DND-41 (cell line): ENCODE data around the gene NINL.

ENCODE experiments used
- ATAC-seq: fragments of 200-7000 bp; cut with Tn5 transposase; 3 replicates; pipeline ENCODE4 v1.9.1; 2021; ENCODE audit warnings: low read depth; ENCODE audit not compliant: insufficient read depth
- DNase-seq: peaks from one replicate; pipeline ENCODE4 v3.0.0-alpha.2; 2020
- H2AFZ ChIP-seq: 2 replicates; pipeline ENCODE4 v1.6.0; 2012; ENCODE audit warnings: low read depth, low read length
- H3K27ac ChIP-seq: 2 replicates; pipeline ENCODE4 v1.5.1; 2012; ENCODE audit warnings: low read length, inconsistent platforms
- H3K27me3 ChIP-seq: fragments of 200-600 bp; sonication (generic); 2 replicates; pipeline ENCODE4 v1.6.0; 2012; ENCODE audit warnings: low read length, mild to moderate bottlenecking, inconsistent platforms; ENCODE audit not compliant: insufficient read depth, poor library complexity
- H3K36me3 ChIP-seq: 2 replicates; pipeline ENCODE4 v1.5.1; 2012; ENCODE audit warnings: low read length, inconsistent platforms; ENCODE audit not compliant: insufficient read depth
- H3K4me1 ChIP-seq: 2 replicates; pipeline ENCODE4 v1.5.1; 2012; ENCODE audit warnings: mild to moderate bottlenecking, low read length; ENCODE audit not compliant: insufficient read depth
- H3K4me2 ChIP-seq: 2 replicates; pipeline ENCODE4 v1.6.0; 2012; ENCODE audit warnings: mild to moderate bottlenecking, moderate library complexity, low read length, inconsistent platforms; ENCODE audit not compliant: insufficient read depth
- H3K4me3 ChIP-seq, 2 experiments: fragments of 200-600 bp in 1 of 2; shearing (Covaris generic) in 1 of 2; 2 replicates each; pipeline ENCODE4 v1.5.1; 2012 to 2016; ENCODE audit warnings: inconsistent platforms in 2 of 2, low read length in 2 of 2, mild to moderate bottlenecking in 2 of 2, low read depth in 1 of 2, moderate library complexity in 1 of 2
- H3K79me2 ChIP-seq: 2 replicates; pipeline ENCODE4 v1.6.0; 2012; ENCODE audit warnings: low read length, inconsistent platforms; ENCODE audit not compliant: insufficient read depth
- H3K9ac ChIP-seq: 2 replicates; pipeline ENCODE4 v1.6.0; 2012; ENCODE audit warnings: low read depth, mild to moderate bottlenecking, inconsistent platforms, low read length, moderate library complexity
- H3K9me3 ChIP-seq: 2 replicates; pipeline ENCODE4 v1.5.1; 2012; ENCODE audit warnings: low read length, moderate library complexity, mild to moderate bottlenecking, inconsistent platforms; ENCODE audit not compliant: insufficient read depth, severe bottlenecking
- H4K20me1 ChIP-seq: 2 replicates; pipeline ENCODE4 v1.6.0; 2012; ENCODE audit warnings: low read length; ENCODE audit not compliant: insufficient read depth
- CTCF ChIP-seq: IDR thresholded peaks from 2 replicates; pipeline ENCODE4 v1.5.1; 2012; ENCODE audit warnings: borderline replicate concordance, low read length, moderate library complexity, mild to moderate bottlenecking; ENCODE audit not compliant: poor library complexity, severe bottlenecking; ENCODE audit errors: extremely low read depth
- EZH2 ChIP-seq: IDR thresholded peaks from 3 replicates; pipeline ENCODE4 v1.6.1; 2012; ENCODE audit warnings: borderline replicate concordance, low read depth, mild to moderate bottlenecking, moderate library complexity, low read length, inconsistent platforms; ENCODE audit not compliant: severe bottlenecking

The NINL gene

GRCh38 chr20:25418776-25419175 lies 166.6 kb downstream of the NINL start:
- H3K27me3 ChIP-seq, result no peaks in the 10 kb centered on the region
- H3K4me1 ChIP-seq, result no peaks in the 10 kb centered on the region
- peaks cover 92% of the 10 kb centered on the region for H3K36me3 ChIP-seq
- no peak for DNase-seq
- H3K79me2 ChIP-seq, result peaks cover 47% of the 10 kb centered on the region
- ATAC-seq, result no peak
- no peak overlapping the region for H3K9ac ChIP-seq
- TF ChIP-seq CTCF (no peak), EZH2 (no peak)
- H3K27ac ChIP-seq, result no peak overlapping the region
- H4K20me1 ChIP-seq, result peaks cover 4% of the 10 kb centered on the region; the same call in 1 of the 2 replicates
- no peak overlapping the region for H2AFZ ChIP-seq
- no peak overlapping the region for H3K4me2 ChIP-seq
- H3K4me3 ChIP-seq, result no peak overlapping the region
- H3K9me3 ChIP-seq, result no peaks in the 10 kb centered on the region

- Histone ChIP-seq H3K79me2 (peaks cover 63% of the 10 kb centered on the region), H2AFZ (no peak overlapping the region), H3K27me3 (no peaks in the 10 kb centered on the region), H4K20me1 (peaks cover 13% of the 10 kb centered on the region; the same call in 1 of the 2 replicates), H3K36me3 (peaks cover 43% of the 10 kb centered on the region), H3K9me3 (peaks cover 6% of the 10 kb centered on the region), H3K4me2 (peak overlapping the region; percentile 80), H3K4me3 (peak overlapping the region; percentile 76 to 90; a peak in 3 of 4 replicates), H3K27ac (peak overlapping the region; percentile 95), H3K9ac (peak overlapping the region; percentile 84), H3K4me1 (peaks cover 37% of the 10 kb centered on the region)
- ATAC-seq (no peak), DNase-seq (no peak)
- no peak for TF ChIP-seq CTCF
- no peak for TF ChIP-seq EZH2
Measured at GRCh38 chr20:25408890-25409289, 176.4 kb downstream of the NINL start.

GRCh38 chr20:25408170-25408547 lies 177.2 kb downstream of the NINL start:
- peaks cover 13% of the 10 kb centered on the region; the same call in 1 of the 2 replicates for H4K20me1 ChIP-seq
- peaks cover 55% of the 10 kb centered on the region for H3K79me2 ChIP-seq
- peak overlapping the region; percentile 76 to 90 for H3K4me3 ChIP-seq
- H3K4me1 ChIP-seq, result peaks cover 37% of the 10 kb centered on the region
- peak overlapping the region; percentile 80 for H3K4me2 ChIP-seq
- peak overlapping the region; percentile 84 for H3K9ac ChIP-seq
- H3K9me3 ChIP-seq, result peaks cover 14% of the 10 kb centered on the region
- no peak for TF ChIP-seq EZH2
- ATAC-seq (no peak), DNase-seq (no peak)
- no peaks in the 10 kb centered on the region for H3K27me3 ChIP-seq
- peak overlapping the region; percentile 91 for H2AFZ ChIP-seq
- H3K36me3 ChIP-seq, result peaks cover 36% of the 10 kb centered on the region
- H3K27ac ChIP-seq, result peak overlapping the region; percentile 95

GRCh38 chr20:25407311-25408169 lies 177.8 kb downstream of the NINL start, which contains the start of gene GINS1:
TSS of gene GINS1 (plus strand) at chr20:25407673. CDS start at chr20:25407821, 148 bp downstream.
- Histone ChIP-seq H2AFZ (peak within 1 kb of the TSS; percentile 91), H3K4me1 (peaks cover 37% of the 10 kb centered on the region), H3K4me3 (peak within 1 kb of the TSS; percentile 76 to 90), H3K9ac (peak within 1 kb of the TSS; percentile 84), H3K36me3 (peaks cover 30% of the 10 kb centered on the region), H3K4me2 (peak within 1 kb of the TSS; percentile 80), H3K27ac (peak within 1 kb of the TSS; percentile 95), H3K9me3 (peaks cover 20% of the 10 kb centered on the region), H4K20me1 (peaks cover 13% of the 10 kb centered on the region; the same call in 1 of the 2 replicates), H3K27me3 (no peaks in the 10 kb centered on the region), H3K79me2 (peaks cover 49% of the 10 kb centered on the region)
- ATAC-seq (peak; percentile 92), DNase-seq (peak; percentile 98)
- TF ChIP-seq CTCF, result peak; percentile 26
- TF ChIP-seq EZH2, result no peak
